ENCODE measurements around the gene RNF32.

RNF32 gene

GRCh38 chr7:156640257-156640948 is at the start of gene RNF32:
Gene RNF32 (plus strand): TSS chr7:156640774. CDS start chr7:156643878, 3,104 bp downstream.
- peak; percentile 97 to 98 for DNase-seq
- TF ChIP-seq POLR2A (IDR thresholded peaks at IDR 0.05; ENCODE audit: low read length), result peak; percentile 75
- no peak for TF ChIP-seq GATA1 (IDR thresholded peaks at IDR 0.05; ENCODE audit: low read depth, low read length)

GRCh38 chr7:156592155-156592884 is 48.3 kb upstream of the RNF32 start:
- TF ChIP-seq GATA1 (IDR thresholded peaks at IDR 0.05; ENCODE audit: low read depth, low read length) (no peak), POLR2A (IDR thresholded peaks at IDR 0.05; ENCODE audit: low read length) (no peak)
- DNase-seq, result no peak

GRCh38 chr7:156594283-156595080 is 46.1 kb upstream of the RNF32 start:
- TF ChIP-seq GATA1 (IDR thresholded peaks at IDR 0.05; ENCODE audit: low read depth, low read length) (no peak), POLR2A (IDR thresholded peaks at IDR 0.05; ENCODE audit: low read length) (no peak)
- no peak for DNase-seq

GRCh38 chr7:156600496-156600895 is 40.1 kb upstream of the RNF32 start:
- no peak for TF ChIP-seq POLR2A (IDR thresholded peaks at IDR 0.05; ENCODE audit: low read length)
- TF ChIP-seq GATA1 (IDR thresholded peaks at IDR 0.05; ENCODE audit: low read depth, low read length), result no peak
- DNase-seq, result no peak

GRCh38 chr7:156602283-156602682 is 38.3 kb upstream of the RNF32 start:
- DNase-seq, result no peak
- TF ChIP-seq GATA1 (IDR thresholded peaks at IDR 0.05; ENCODE audit: low read depth, low read length) (no peak), POLR2A (IDR thresholded peaks at IDR 0.05; ENCODE audit: low read length) (no peak)

GRCh38 chr7:156603011-156603410 is 37.6 kb upstream of the RNF32 start:
- TF ChIP-seq GATA1 (IDR thresholded peaks at IDR 0.05; ENCODE audit: low read depth, low read length), result no peak
- TF ChIP-seq POLR2A (IDR thresholded peaks at IDR 0.05; ENCODE audit: low read length), result no peak
- DNase-seq, result no peak

- DNase-seq, result no peak
- TF ChIP-seq GATA1 (IDR thresholded peaks at IDR 0.05; ENCODE audit: low read depth, low read length) (no peak), POLR2A (IDR thresholded peaks at IDR 0.05; ENCODE audit: low read length) (no peak)
Measured at GRCh38 chr7:156603629-156604028, 36.9 kb upstream of the RNF32 start.

GRCh38 chr7:156604311-156604710 is 36.3 kb upstream of the RNF32 start:
- no peak for DNase-seq
- no peak for TF ChIP-seq GATA1 (IDR thresholded peaks at IDR 0.05; ENCODE audit: low read depth, low read length)
- no peak for TF ChIP-seq POLR2A (IDR thresholded peaks at IDR 0.05; ENCODE audit: low read length)

- TF ChIP-seq POLR2A (IDR thresholded peaks at IDR 0.05; ENCODE audit: low read length) (no peak), GATA1 (IDR thresholded peaks at IDR 0.05; ENCODE audit: low read depth, low read length) (no peak)
- DNase-seq, result no peak
Measured at GRCh38 chr7:156604836-156605695, 35.5 kb upstream of the RNF32 start.

- no peak for DNase-seq
- no peak for TF ChIP-seq POLR2A (IDR thresholded peaks at IDR 0.05; ENCODE audit: low read length)
- no peak for TF ChIP-seq GATA1 (IDR thresholded peaks at IDR 0.05; ENCODE audit: low read depth, low read length)
Measured at GRCh38 chr7:156606135-156606534, 34.4 kb upstream of the RNF32 start.

GRCh38 chr7:156606691-156607331 is 33.8 kb upstream of the RNF32 start:
- TF ChIP-seq POLR2A (IDR thresholded peaks at IDR 0.05; ENCODE audit: low read length), result no peak
- no peak for TF ChIP-seq GATA1 (IDR thresholded peaks at IDR 0.05; ENCODE audit: low read depth, low read length)

GRCh38 chr7:156607332-156608172 is 33.0 kb upstream of the RNF32 start:
- no peak for TF ChIP-seq GATA1 (IDR thresholded peaks at IDR 0.05; ENCODE audit: low read depth, low read length)
- TF ChIP-seq POLR2A (IDR thresholded peaks at IDR 0.05; ENCODE audit: low read length), result no peak
- no peak for DNase-seq

More at GRCh38 chr7:156606691-156607331, 33.8 kb upstream of the RNF32 start:
- no peak for DNase-seq
